GM21717 (cell line): ENCODE measurements around the gene GJA1.
"Not testable (repeated sequence)": the region's sequence is repeated elsewhere in the genome, so short reads cannot be mapped to it uniquely, and the experiment has no call there.

Experiments used
- ATAC-seq: cut with Tn5 transposase; IDR thresholded peaks from one replicate; pipeline ENCODE4 v1.9.1; 2021; ENCODE audit warnings: mild to moderate bottlenecking, moderate library complexity; ENCODE audit not compliant: unreplicated experiment

Gene GJA1

DNA sequence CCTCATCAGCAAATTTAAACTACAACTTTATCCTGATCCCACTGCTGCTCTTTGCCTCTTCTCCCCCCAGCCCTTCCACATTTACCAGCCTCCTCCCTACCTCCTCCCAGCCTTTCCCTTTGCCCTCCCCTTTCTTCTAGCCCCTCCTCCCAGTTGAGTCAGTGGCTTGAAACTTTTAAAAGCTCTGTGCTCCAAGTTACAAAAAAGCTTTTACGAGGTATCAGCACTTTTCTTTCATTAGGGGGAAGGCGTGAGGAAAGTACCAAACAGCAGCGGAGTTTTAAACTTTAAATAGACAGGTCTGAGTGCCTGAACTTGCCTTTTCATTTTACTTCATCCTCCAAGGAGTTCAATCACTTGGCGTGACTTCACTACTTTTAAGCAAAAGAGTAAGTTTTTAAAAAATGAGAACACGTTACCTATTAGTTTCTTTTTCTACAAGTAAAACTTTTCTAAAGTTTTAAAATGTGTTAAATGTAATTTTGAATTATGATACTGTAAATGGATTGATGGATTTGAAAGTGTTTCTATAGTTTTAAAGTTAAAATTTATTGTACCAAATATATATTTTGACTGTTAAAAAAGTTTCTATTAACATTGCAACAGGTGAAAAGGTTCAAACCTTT is at the start of gene GJA1:
GJA1 (plus strand) TSS at position 203 of the 626 bp plus-strand sequence. CDS start 11,202 bp downstream, outside the sequence.
- no peak for ATAC-seq

DNA sequence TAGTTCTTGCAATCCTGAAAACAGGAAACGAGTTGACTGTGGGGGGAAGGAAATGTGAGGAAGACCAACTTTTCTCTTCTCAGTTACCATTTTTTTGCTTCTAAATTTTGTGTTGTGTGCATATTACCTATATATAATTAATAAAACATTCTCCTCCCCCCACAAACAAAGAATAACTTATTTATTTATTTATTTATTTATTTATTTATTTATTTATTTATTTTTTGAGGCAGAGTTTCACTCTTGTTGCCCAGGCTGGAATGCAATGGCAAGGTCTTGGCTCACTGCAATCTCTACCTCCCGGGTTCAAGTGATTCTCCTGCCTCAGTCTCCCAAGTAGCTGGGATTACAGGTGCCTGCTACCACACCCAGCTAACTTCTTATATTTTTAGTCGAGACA is 48.9 kb upstream of the GJA1 start:
- not testable (repeated sequence) for ATAC-seq

DNA sequence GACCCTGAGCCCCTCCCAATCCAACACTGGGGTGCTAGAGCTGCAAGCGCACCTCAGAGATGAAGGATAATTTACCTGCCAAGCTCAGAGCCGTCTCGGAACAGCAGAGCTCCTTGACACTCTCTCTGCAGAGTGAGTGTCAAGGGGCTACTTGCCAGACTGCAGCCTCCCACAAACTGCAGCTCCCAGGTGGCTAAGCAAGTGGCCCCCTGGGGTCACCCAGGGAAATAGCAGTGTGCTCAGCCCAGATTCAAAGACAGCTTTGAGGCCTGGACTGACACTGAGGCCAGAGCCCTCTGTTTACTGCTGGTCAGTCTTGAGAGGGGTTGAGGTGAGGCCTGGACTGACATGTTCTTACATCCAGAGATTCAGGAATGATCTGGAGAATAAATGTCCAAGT is 46.0 kb upstream of the GJA1 start:
- no peak for ATAC-seq

DNA sequence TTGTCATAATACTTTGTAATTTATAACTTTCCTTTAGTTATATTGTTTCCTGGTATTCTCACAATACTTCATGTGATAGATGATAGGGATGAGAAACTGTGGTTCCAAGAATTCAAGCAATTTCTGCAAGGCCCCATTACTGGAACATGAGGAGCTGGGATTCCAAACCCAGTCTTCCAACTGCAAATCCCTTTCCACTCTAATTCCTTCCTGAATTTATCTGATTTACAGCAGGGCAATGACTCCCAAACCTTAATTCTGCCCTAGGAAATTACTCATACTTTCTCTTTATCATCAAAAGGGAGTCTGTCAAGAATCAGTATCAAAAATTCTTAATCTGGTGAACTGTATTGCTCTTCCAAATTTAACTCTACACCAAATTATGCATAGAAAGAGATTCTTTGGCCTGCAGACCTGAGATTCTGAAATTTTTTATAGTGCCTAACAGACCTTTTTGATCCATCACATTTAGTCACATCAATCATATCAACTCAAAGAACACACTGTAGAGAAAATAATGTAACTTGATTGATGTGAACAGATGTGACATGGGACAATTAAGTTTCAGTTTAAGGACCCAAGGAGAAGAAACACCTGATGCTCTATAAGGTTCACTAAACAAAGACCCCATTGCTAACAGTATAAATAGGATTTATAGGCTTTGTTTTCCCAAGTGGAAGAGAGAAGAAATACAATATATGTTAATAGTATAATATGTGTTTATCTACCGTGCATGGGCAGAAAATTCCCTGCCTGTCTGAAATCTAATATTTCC is 41.5 kb upstream of the GJA1 start:
- ATAC-seq = no peak

DNA sequence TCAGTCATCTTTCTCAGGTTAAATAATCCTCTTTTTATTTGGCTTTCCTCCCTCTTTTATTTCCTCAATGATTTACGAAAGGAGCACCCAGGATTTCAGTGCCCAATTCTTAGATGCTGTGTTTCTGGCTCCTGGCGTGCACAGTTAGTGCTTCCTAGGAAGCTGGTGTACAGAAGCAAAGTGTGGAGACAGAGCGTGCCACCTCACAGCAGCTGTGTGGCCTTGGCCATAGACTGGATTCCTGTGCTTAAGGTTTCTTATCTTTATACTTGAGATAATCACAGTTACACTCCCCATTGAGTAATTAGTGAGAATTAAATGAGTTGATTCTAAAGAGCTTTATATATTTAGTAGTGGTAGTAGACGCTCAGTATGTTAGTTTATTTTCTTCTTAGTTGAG is 39.7 kb upstream of the GJA1 start:
- no peak for ATAC-seq

DNA sequence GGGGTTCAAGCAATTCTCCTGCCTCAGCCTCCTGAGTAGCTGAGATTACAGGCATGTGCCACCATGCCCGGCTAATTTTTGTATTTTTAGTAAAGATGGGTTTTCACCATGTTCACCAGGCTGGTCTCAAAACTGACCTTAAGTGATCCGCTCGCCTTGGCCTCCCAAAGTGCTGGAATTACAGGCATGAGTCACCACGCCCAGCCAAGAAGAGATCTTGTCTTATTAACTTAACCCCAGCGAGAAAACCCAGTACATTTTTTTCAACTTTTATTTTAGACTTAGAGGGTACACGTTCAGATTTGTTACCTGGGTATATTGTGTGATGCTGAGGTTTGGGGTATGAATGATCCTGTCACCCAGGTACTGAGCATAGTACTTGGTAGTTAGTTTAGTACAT is 38.3 kb upstream of the GJA1 start:
- ATAC-seq = not testable (repeated sequence)

DNA sequence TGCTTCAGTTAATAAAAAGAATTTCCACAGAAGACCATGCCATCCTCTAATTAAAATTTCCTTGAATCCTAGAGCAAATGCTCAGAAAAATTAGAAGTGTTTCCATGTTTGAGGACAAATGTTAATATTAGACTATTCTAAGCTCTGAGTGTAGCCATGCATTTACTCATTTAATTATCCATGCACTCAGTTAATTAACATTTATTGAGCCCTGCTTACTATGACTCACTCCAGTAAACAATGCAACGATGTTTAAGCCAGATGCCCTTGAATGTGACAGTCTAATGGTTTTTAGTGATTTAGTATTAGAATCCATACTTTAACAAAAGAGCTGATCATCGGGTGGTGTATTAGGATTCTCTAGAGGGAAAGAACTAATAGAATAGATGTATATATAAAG is 37.3 kb upstream of the GJA1 start:
- ATAC-seq = no peak

DNA sequence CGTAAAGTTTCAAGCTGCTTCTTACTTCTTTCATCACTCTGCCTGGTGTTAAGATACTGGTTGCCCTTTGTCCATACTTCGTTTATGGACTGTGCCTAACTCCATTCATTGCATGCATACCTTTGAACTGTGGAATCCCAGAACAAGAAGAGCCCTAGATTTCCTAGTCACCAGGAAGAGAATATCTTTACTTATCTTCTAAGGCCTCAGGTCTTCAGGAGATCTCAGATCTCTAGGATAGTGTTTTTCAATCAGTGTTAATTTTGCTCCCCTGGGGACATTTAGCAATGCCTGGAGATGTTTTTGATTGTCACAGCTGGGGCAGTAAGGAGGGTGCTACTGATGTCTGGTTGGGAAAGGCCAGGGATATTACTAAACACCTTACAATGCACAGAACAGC is 35.5 kb upstream of the GJA1 start:
- ATAC-seq = no peak

DNA sequence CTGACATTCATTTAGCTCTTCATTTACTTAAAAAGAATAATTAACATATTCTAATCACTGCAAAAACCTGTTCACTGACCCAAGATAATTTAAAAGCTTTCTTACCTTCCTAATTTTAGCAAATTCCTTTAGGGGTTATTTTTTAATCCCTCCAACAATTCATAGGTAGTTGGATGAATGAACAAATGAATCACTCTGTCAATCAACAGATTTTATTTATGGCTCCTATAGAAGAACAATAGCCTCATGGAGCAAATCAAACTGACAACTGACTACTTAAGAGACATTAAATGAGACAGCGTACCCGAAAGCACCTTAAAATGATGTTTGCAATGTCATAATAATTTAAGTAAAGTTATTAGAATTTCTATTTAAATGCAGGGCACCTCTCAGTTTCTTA is 31.5 kb upstream of the GJA1 start:
- no peak for ATAC-seq

DNA sequence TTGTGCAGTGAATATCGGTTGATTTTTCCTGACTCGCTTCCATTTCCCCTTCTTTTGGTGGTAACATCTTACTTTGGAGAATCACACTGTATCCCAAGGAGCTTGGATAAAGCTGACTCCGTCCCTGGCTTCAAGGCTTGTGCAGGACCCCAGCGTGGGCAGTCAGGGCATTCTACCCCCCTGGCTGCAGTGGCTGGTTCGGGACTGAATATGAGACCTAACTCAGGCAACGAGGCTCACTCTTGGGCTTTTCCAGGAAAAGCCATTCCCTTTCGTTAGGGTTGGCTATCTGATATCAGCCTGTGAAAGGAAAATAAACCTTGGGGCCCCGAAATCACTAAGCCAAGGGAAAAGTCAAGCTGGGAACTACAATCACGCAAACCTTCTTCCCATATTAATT is 30.1 kb upstream of the GJA1 start:
- no peak for ATAC-seq

DNA sequence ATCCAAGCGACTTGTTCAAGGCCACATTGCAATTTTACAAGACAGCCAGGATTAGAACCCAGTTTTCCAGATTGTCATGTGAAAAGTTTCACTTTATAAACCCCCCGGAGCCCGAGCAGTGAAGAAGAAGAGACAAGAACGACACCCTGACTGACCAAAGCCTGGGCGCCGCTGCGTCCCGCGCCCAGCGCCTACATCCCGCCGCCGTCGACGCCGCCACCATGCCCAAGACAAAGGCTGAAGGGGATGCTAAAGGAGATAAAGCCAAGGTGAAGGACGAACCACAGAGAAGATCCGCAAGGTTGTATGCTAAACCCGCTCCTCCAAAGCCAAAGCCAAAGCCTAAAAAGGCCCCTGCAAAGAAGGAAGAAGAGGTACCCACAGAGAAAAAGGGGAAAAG is 27.1 kb upstream of the GJA1 start:
- ATAC-seq = no peak

DNA sequence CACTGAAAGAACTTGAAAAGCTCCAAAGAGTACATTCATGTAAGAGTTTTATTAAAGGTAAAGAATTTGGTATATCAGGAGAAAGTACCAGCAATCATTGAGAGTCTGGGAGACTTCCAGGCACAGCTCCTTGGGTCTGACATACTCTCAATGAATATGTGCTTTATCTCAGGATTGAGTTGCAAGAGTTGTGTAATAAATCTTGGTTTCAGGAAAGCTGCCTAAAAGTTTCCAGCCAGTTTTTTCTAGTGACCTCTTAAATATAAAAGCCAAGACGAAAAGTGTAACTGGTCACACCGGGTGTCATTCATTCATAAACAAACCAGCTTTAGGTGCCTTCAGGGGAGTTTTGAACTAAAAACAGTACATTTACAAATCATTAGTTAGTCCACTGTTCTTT is 21.6 kb upstream of the GJA1 start:
- ATAC-seq = no peak

DNA sequence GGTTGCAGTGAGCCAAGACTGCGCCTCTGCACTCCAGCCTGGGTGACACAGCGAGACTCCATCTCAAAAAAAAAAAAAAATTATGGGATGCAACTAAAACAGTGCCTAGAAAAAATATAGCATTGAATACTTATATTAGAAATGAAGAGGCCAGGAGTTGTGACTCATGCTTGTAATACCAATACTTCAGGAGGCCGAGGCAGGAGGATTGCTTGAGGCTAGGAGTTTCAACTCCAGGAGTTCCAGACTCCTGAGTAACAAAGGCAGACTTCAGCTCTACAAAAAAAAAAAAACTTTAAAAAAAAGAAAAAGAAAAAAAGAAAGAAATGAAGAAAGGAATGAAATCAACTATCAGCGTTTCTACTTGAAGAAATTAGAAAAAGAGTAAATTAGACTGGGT is 17.1 kb upstream of the GJA1 start:
- no peak for ATAC-seq

DNA sequence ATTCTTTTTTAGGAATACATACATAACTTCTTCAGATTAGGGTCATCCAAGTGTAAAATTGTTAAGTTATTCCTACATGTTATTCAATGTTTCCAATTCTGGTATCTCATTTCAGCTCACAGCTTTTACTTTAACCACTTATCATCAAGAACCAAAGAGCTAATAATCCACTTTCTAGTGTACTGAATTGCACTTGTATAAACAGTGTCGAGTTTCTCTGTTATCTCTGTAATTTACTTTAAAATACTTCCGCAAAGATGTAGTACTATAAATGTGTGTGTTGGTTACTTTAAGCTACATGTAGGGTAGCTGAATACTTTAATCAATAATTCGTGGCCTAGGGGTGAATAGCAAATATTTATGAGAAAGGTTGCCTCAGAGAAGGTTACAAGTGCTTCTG is 8.8 kb upstream of the GJA1 start:
- ATAC-seq = no peak

DNA sequence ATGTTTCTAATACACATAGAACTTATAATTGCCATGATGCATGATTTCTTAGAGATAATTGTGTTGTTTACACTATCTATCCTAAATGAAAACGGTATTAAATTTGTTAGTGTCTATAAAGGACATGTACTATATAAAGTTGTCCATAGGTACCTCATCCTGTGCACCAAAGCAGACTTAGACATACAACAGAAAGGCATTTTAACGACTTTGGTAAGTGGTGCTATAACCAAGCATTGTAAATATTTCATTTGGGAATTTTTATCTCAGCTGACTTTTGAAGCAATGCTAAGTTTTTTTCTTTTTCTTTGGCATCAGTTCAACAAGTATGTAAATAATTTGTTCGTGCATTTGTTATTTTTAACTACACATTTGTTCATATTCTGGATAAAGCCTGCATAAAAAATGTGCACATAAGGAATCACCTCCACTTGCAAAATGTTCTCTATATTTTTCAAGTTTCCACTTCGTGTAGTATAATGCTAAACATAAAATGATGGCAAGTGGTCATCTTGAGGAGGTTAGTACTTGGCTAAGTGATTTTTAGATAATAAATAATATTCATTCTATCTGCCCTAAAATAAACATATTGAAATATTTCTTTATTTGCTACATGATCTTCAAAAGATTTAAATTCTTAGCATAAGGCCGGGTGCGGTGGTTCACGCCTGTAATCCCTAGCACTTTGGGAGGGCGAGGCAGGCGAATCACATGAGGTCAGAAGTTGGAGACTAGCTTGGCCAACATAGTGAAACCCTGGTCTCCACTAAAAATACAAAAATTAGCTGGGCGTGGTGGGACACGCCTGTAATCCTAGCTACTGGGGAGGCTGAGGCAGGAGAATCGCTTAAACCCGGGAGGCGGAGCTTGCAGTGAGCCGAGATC is 6.3 kb upstream of the GJA1 start:
- no peak for ATAC-seq

DNA sequence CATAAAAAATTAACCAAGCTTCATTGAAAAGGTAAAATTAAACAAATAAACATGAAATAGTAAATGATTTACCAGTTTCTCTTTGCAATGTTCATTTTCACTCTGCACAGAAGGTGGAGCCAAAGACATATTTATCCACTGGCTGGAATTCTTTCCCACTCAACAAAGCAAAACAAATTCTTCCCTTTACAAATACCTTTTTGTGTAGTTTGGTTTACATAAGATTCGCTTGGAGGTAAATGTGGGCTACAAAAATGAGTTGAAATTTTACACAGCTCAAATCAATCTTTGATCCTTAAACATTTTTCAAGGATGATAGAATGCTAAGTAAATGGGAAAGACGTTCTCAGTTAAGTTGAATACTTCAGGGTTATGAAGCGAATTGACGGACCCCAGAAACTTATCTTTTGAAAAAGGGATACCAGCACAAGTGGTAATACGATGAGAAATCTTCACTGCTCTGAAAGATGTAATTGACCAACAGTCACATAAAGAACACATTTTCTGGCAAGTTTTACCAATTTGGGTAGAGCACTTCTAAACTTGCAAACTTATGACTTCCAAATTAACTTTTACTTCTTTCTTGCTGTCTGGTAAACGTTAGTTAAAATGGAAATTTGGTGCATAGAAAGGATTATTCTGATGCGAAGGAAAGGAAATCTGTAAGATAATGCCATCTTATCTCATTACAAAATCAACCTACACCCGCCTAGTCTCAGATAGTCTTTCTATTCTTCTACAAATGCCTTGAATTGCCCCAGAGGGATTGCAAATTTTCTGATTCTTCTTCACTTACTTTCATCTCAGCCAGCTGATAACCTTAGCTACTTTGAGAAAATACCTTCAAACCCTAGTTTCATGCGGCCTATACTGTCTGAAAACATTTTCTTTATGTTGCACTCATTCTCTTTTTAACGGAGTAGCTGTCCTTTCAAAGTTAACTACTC is 4.7 kb upstream of the GJA1 start:
- no peak for ATAC-seq

DNA sequence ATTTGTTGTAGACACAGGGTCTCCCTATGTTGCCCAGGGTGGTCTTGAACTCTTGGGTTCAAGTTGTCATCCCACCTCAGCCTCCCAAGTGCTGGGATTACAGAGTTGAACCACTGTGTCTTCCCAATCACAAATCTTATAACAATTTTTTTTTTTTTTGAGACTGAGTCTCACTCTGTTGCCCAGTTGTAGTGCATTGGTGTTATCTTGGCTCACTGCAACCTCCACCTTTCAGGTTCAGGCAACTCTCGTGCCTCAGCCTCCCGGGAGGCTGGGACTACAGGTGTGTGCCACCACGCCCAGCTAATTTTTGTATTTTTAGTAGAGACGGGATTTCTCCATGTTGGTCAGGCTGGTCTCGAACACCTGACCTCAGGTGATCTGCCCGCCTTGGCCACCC is 3.7 kb upstream of the GJA1 start:
- not testable (repeated sequence) for ATAC-seq

DNA sequence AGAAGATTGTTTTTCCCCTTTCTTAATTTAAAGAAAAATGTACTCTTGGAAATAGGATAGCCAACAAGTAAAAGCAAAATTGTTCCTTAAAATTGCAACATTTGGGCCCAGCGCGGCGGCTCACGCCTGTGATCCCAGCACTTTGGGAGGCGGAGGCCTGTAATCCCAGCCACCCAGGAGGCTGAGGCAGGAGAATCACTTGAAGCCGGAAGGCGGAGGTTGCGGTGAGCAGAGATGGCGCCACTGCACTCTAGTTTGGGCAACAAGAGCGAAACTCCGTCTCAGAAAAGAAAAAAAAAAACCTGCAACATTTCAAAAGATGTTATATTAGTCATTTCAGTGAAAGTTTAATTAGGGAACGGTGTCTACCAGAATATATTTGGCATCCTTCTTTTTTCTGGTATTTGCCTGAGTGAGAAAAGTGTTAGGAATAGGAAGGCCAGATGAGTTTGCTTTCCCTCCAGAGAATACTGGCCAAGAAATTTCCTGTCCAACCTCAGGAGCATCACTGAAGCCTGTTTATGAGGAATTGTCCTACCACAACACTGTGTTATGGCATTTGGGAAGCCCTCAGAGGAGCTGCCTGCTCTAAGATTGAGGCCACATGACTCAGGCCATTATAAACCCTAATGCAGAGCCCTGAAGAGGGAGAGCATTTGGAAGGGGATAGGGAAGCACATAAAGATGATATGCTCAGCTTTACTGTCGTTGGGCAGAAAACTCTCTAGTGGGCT is 1.2 kb upstream of the GJA1 start:
- ATAC-seq = no peak

DNA sequence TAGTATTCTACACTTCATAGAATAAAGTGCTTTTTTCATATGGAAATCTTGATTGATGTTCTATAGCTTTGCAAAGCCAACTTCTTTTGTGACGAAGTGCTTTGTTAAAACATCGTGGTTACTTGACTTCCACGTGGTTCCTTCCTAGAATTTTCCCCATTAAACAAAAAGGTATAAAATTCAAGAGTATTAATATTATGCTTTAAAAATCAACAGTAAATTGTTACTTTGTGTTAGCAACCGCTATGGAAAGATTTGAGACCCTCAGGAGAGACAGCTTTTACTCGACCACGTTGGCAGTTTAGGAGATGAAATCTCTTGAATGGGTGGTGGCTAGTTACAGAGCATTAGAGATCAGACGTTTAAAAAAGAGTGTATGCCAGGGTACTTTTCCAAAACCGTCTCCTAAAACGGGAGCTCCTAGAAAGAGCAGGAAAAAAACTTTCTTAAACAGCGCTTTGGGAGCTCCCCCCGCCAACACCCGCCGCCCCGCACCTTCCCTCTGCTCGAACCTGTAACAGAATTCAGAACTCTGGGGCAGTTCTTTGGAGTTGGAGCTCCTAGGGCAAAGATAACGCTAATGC is 920 bp downstream of the GJA1 start:
- no peak for ATAC-seq
